SK-N-SH (cell line): ENCODE measurements around the gene F2RL2. TPM values are rescaled to one million over a fixed set of nuclear protein-coding genes. Genes with fewer than 3 reads are reported as not detected.
"Not testable (repeated sequence)": the region's sequence is repeated elsewhere in the genome, so short reads cannot be mapped to it uniquely, and the experiment has no call there.

Experiments used
- CTCF ChIA-PET: fragments of 300-600, 350-600 bp; formaldehyde crosslinking; extraction: SDS; loops from one replicate; lab custom pipeline; 2021; lab: Yijun Ruan, JAX
- POLR2A ChIA-PET: fragments of 350-600 bp; sonication (Branson Sonifier 250); formaldehyde crosslinking; extraction: SDS; loops from one replicate; lab custom pipeline; 2020; ENCODE audit warnings: antibody characterized with exemption, inconsistent platforms; lab: Yijun Ruan, JAX
- DNase-seq: peaks from one replicate; pipeline ENCODE4 v3.0.0; 2012
- H2AFZ ChIP-seq: fragments of 200-600 bp; sonication (generic); 2 replicates; pipeline ENCODE4 v1.8.1; 2016; ENCODE audit warnings: antibody characterized with exemption, mild to moderate bottlenecking, low read depth
- H3F3A ChIP-seq: fragments of 200-600 bp; sonication (generic); replicated peaks from 2 replicates; pipeline ENCODE3; 2016; ENCODE audit warnings: antibody characterized with exemption, mild to moderate bottlenecking; ENCODE audit not compliant: insufficient read depth
- H3K27ac ChIP-seq, 2 experiments: fragments of 200-500 bp in 1 of 2; fragments of 200-600 bp in 1 of 2; sonication (Bioruptor generic) in 1 of 2; sonication (generic), shearing (Covaris generic) in 1 of 2; 2 replicates each; pipeline versions ENCODE4 v1.5.1 to v1.6.1; 2014 to 2016; ENCODE audit warnings: low read depth in 2 of 2, inconsistent platforms in 1 of 2, low read length in 1 of 2, mild to moderate bottlenecking in 1 of 2, mixed read lengths in 1 of 2
- H3K27me3 ChIP-seq: fragments of 200-600 bp; sonication (generic), shearing (Covaris generic); 2 replicates; pipeline ENCODE4 v1.6.1; 2016; ENCODE audit warnings: mixed run types; ENCODE audit not compliant: insufficient read depth
- H3K36me3 ChIP-seq, 2 experiments: fragments of 200-500 bp in 1 of 2; fragments of 200-600 bp in 1 of 2; sonication (Bioruptor generic) in 1 of 2; sonication (generic) in 1 of 2; replicated peaks in 1 of 2; 2 replicates each; pipeline versions ENCODE3 to v1.5.1; 2014 to 2016; ENCODE audit warnings: low read length in 1 of 2, mild to moderate bottlenecking in 1 of 2; ENCODE audit not compliant: insufficient read depth in 2 of 2, control insufficient read depth in 1 of 2
- H3K4me1 ChIP-seq, 2 experiments: fragments of 200-500 bp in 1 of 2; fragments of 200-600 bp in 1 of 2; sonication (Bioruptor generic) in 1 of 2; sonication (generic), shearing (Covaris generic) in 1 of 2; 2 replicates each; pipeline versions ENCODE4 v1.5.1 to v1.6.1; 2014 to 2016; ENCODE audit warnings: low read depth in 1 of 2, low read length in 1 of 2, mixed run types in 1 of 2; ENCODE audit not compliant: insufficient read depth in 2 of 2, control insufficient read depth in 1 of 2
- H3K4me2 ChIP-seq: fragments of 200-600 bp; sonication (generic), shearing (Covaris generic); 2 replicates; pipeline ENCODE4 v1.6.1; 2017; ENCODE audit warnings: mixed run types
- H3K4me3 ChIP-seq, 2 experiments: fragments of 200-500 bp in 1 of 2; fragments of 200-600 bp in 1 of 2; sonication (Bioruptor generic) in 1 of 2; sonication (generic), shearing (Covaris generic) in 1 of 2; 2 replicates each; pipeline versions ENCODE4 v1.5.1 to v1.8.1; 2014 to 2016; ENCODE audit warnings: low read depth in 2 of 2, inconsistent platforms in 1 of 2, low read length in 1 of 2, mild to moderate bottlenecking in 1 of 2, mixed read lengths in 1 of 2, moderate library complexity in 1 of 2
- H3K79me2 ChIP-seq: fragments of 200-600 bp; sonication (generic); 2 replicates; pipeline ENCODE4 v1.8.1; 2017; ENCODE audit warnings: mild to moderate bottlenecking; ENCODE audit not compliant: insufficient read depth
- H3K9ac ChIP-seq: fragments of 200-600 bp; sonication (generic); 2 replicates; pipeline ENCODE4 v1.6.1; 2017; ENCODE audit warnings: mixed run types
- H3K9me2 ChIP-seq: fragments of 200-600 bp; sonication (generic); 2 replicates; pipeline ENCODE4 v1.6.1; 2017; ENCODE audit warnings: mixed run types
- H3K9me3 ChIP-seq: fragments of 200-600 bp; sonication (generic); 2 replicates; pipeline ENCODE4 v1.6.1; 2017; ENCODE audit warnings: mixed run types, mild to moderate bottlenecking, moderate library complexity
- H4K20me1 ChIP-seq: fragments of 200-600 bp; sonication (generic); 2 replicates; pipeline ENCODE4 v1.6.1; 2017; ENCODE audit warnings: mild to moderate bottlenecking, mixed run types; ENCODE audit not compliant: insufficient read depth
- EZH2phosphoT487 ChIP-seq: fragments of 200-600 bp; sonication (generic); IDR thresholded peaks from 2 replicates; pipeline ENCODE4 v1.6.1; 2017; ENCODE audit warnings: low read depth, mixed run types, mild to moderate bottlenecking, antibody characterized with exemption, moderate library complexity, borderline replicate concordance
- FOSL2 ChIP-seq: IDR thresholded peaks from 2 replicates; pipeline ENCODE4 v1.4.0; 2012; ENCODE audit warnings: low read depth, mild to moderate bottlenecking, moderate library complexity, borderline replicate concordance
- JUND ChIP-seq: IDR thresholded peaks from 2 replicates; pipeline ENCODE4 v1.4.0; 2012
- PBX3 ChIP-seq: IDR thresholded peaks from 2 replicates; pipeline ENCODE4; 2012
- TAF1 ChIP-seq: IDR thresholded peaks from 2 replicates; pipeline ENCODE4 v1.6.1; 2012; ENCODE audit warnings: low read depth, mild to moderate bottlenecking, low read length, moderate library complexity, borderline replicate concordance
- WGBS: methylation state at CpG from one replicate; pipeline ENCODE4 v1.1.6; 2017; ENCODE audit warnings: low lambda C conversion rate; 5-methylcytosine and 5-hydroxymethylcytosine counted together
- polyA plus RNA-seq, 3 experiments: library from polyadenylated mRNA; depleted of rRNA; stranded (reverse); fragments of >200 nt; gene quantifications; 2 replicates each; pipeline ENCODE4 v1.2.3, GENCODE V29; 2012
- TF ChIP-seq, protein P1 (sequence below): IDR thresholded peaks from 2 replicates; pipeline ENCODE4 v1.4.0; 2012; ENCODE audit warnings: low read depth, borderline replicate concordance

F2RL2 gene
- polyA plus RNA-seq, 1 of the 3 experiments (the other 2 are of a cell fraction): 29.4 TPM

- Histone ChIP-seq H3K4me2 (no peak overlapping the region), H3K9ac (no peak overlapping the region), H3K4me3 (no peak overlapping the region), H3K27ac (peak overlapping the region in 1 of 2 experiments; percentile 40; a peak in 1 of 4 replicates), H3K79me2 (no peaks in the 10 kb centered on the region), H3K4me1 (peaks cover 3 to 15% of the 10 kb centered on the region in 2 experiments), H2AFZ (no peak overlapping the region), H3K9me3 (no peaks in the 10 kb centered on the region), H3K9me2 (no peaks in the 10 kb centered on the region), H3F3A (peaks cover 5% of the 10 kb centered on the region), H3K36me3 (no peaks in the 10 kb centered on the region), H4K20me1 (no peaks in the 10 kb centered on the region), H3K27me3 (no peaks in the 10 kb centered on the region)
- no peak for DNase-seq
- ChIA-PET CTCF (interaction anchor here (1.3 to 2.3 kb wide), 2 partner anchors 9 to 168 kb away, joined by 4 to 14 read pairs; no protein-coding TSS in a partner anchor), POLR2A (no interaction called here)
- 61% methylated on average over 2 of the region's 2 CpGs for WGBS
- TF ChIP-seq PBX3 (no peak), EZH2phosphoT487 (no peak), TAF1 (no peak)
Observed at GRCh38 chr5:76606701-76607100, 16.5 kb downstream of the F2RL2 start.

GRCh38 chr5:76604838-76605237 lies 18.4 kb downstream of the F2RL2 start:
- Histone ChIP-seq H2AFZ (no peak overlapping the region), H3K9ac (no peak overlapping the region), H3K4me1 (peaks cover 3 to 15% of the 10 kb centered on the region in 2 experiments), H3K4me3 (no peak overlapping the region), H4K20me1 (no peaks in the 10 kb centered on the region), H3K9me3 (no peaks in the 10 kb centered on the region), H3K79me2 (no peaks in the 10 kb centered on the region), H3K27me3 (no peaks in the 10 kb centered on the region), H3K36me3 (no peaks in the 10 kb centered on the region), H3K27ac (peak overlapping the region in 1 of 2 experiments; percentile 17; a peak in 1 of 4 replicates), H3K4me2 (no peak overlapping the region), H3F3A (peaks cover 5% of the 10 kb centered on the region), H3K9me2 (no peaks in the 10 kb centered on the region)
- POLR2A ChIA-PET: no interaction called here
- TF ChIP-seq, protein P1, sequence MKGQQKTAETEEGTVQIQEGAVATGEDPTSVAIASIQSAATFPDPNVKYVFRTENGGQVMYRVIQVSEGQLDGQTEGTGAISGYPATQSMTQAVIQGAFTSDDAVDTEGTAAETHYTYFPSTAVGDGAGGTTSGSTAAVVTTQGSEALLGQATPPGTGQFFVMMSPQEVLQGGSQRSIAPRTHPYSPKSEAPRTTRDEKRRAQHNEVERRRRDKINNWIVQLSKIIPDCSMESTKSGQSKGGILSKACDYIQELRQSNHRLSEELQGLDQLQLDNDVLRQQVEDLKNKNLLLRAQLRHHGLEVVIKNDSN: no peak
- TF ChIP-seq JUND: peak; percentile 16; the same call in 1 of the 2 replicates
- peak; percentile 49; the same call in 1 of the 2 replicates for TF ChIP-seq FOSL2
- CTCF ChIA-PET: interaction anchor here (1.3 to 12.0 kb wide), 2 partner anchors 37 to 170 kb away, joined by 6 to 146 read pairs; no protein-coding TSS in a partner anchor
- no peak for DNase-seq
- 39% methylated on average over 2 of the region's 2 CpGs for WGBS

DNA sequence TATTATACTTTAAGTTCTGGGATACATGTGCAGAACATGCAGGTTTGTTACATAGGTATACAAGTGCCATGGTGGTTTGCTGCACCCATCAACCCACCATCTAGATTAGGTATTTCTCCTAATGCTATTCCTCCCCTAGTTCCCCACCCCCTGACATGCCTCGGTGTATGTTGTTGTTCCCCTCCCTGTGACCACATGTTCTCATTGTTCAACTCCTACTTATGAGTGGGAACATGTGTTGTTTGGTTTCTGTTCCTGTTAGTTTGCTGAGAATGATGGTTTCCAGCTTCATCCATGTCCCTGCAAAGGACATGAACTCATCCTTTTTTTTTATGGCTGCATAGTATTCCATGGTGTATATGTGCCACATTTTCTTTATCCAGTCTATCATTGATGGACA lies 19.2 kb downstream of the F2RL2 start:
- H3K9ac ChIP-seq, H2AFZ ChIP-seq, H3K9me3 ChIP-seq, DNase-seq, H3K79me2 ChIP-seq, H3K36me3 ChIP-seq, H3K4me2 ChIP-seq, H3K9me2 ChIP-seq, H3F3A ChIP-seq, H3K4me3 ChIP-seq, H4K20me1 ChIP-seq, POLR2A ChIA-PET, H3K27me3 ChIP-seq, H3K27ac ChIP-seq: not testable (repeated sequence)
- CTCF ChIA-PET: interaction anchor here (1.3 to 12.0 kb wide), 2 partner anchors 38 to 170 kb away, joined by 6 to 146 read pairs; no protein-coding TSS in a partner anchor
- H3K4me1 ChIP-seq: peaks cover 3 to 15% of the 10 kb centered on the region in 2 experiments
- 92% methylated on average over 1 of the region's 1 CpG for WGBS
